ENCODE data around the gene BCAS1.

BCAS1 gene

GRCh38 chr20:53922901-53923314 is 147.5 kb downstream of the BCAS1 start:
- DNase-seq (ENCODE audit: low spot score), result no peak

GRCh38 chr20:53921443-53921973 is 148.9 kb downstream of the BCAS1 start:
- DNase-seq (ENCODE audit: low spot score), result no peak

GRCh38 chr20:53920647-53921245 is 149.6 kb downstream of the BCAS1 start:
- no peak for DNase-seq (ENCODE audit: low spot score)

- DNase-seq (ENCODE audit: low spot score), result no peak
These were observed 150.5 kb downstream of the BCAS1 start for GRCh38 chr20:53919886-53920285.

GRCh38 chr20:53918949-53919361 is 151.4 kb downstream of the BCAS1 start:
- DNase-seq (ENCODE audit: low spot score), result no peak

- no peak for DNase-seq (ENCODE audit: low spot score)
These were observed 152.4 kb downstream of the BCAS1 start for GRCh38 chr20:53918020-53918311.

- peak; percentile 78 for DNase-seq (ENCODE audit: low spot score)
These were observed 153.0 kb downstream of the BCAS1 start for GRCh38 chr20:53917145-53918019.

- no peak for DNase-seq (ENCODE audit: low spot score)
These were observed 154.3 kb downstream of the BCAS1 start for GRCh38 chr20:53916173-53916512.

- DNase-seq (ENCODE audit: low spot score), result peak; percentile 95
These were observed 154.8 kb downstream of the BCAS1 start for GRCh38 chr20:53915446-53916172.

GRCh38 chr20:53914781-53915445 is 155.5 kb downstream of the BCAS1 start:
- no peak for DNase-seq (ENCODE audit: low spot score)

- no peak for DNase-seq (ENCODE audit: low spot score)
These were observed 156.2 kb downstream of the BCAS1 start for GRCh38 chr20:53914091-53914780.

GRCh38 chr20:53911301-53911700 is 159.1 kb downstream of the BCAS1 start:
- no peak for DNase-seq (ENCODE audit: low spot score)

GRCh38 chr20:53910351-53911002 is 159.9 kb downstream of the BCAS1 start:
- DNase-seq (ENCODE audit: low spot score), result no peak

GRCh38 chr20:53907968-53908751 is 162.2 kb downstream of the BCAS1 start:
- no peak for DNase-seq (ENCODE audit: low spot score)

- no peak for DNase-seq (ENCODE audit: low spot score)
These were observed 164.6 kb downstream of the BCAS1 start for GRCh38 chr20:53905820-53906191.

- no peak for DNase-seq (ENCODE audit: low spot score)
These were observed 165.2 kb downstream of the BCAS1 start for GRCh38 chr20:53905019-53905819.

- DNase-seq (ENCODE audit: low spot score), result no peak
These were observed 166.1 kb downstream of the BCAS1 start for GRCh38 chr20:53904261-53904660.

GRCh38 chr20:53903652-53903987 is 166.8 kb downstream of the BCAS1 start:
- DNase-seq (ENCODE audit: low spot score), result no peak

- DNase-seq (ENCODE audit: low spot score), result no peak
These were observed 167.3 kb downstream of the BCAS1 start for GRCh38 chr20:53902968-53903651.
